GM20000 (cell line): Measurements from ENCODE around the gene TMUB1.

Source experiments
- DNase-seq: peaks from one replicate; pipeline ENCODE4 v3.0.0; 2012; ENCODE audit warnings: low spot score
- TF ChIP-seq, protein P1 (sequence below): IDR thresholded peaks from 2 replicates; pipeline ENCODE4 v1.5.1; 2012; ENCODE audit warnings: mild to moderate bottlenecking, control low read depth; ENCODE audit errors: extremely low read depth, missing control alignments

The TMUB1 gene

DNA sequence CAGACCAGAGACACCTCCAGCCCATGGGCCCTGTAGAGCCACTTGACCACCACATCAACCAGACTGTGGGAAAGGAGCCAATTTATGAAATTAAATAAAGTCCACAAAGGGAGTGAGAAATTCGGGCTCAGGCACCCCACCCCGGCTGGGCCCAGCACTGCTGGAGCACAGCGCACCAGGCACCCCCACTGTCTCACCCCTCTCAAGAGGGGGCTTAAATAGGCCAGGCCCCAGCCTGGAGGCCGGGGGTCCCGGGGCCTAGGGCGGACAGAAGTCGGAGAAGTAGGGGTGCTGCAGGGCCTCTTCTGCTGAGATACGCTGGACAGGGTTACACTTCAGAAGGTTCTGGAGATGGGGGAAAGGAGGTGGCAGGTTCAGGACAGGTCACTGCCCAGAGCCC is 29.5 kb downstream of the TMUB1 start:
- TF ChIP-seq, protein P1, sequence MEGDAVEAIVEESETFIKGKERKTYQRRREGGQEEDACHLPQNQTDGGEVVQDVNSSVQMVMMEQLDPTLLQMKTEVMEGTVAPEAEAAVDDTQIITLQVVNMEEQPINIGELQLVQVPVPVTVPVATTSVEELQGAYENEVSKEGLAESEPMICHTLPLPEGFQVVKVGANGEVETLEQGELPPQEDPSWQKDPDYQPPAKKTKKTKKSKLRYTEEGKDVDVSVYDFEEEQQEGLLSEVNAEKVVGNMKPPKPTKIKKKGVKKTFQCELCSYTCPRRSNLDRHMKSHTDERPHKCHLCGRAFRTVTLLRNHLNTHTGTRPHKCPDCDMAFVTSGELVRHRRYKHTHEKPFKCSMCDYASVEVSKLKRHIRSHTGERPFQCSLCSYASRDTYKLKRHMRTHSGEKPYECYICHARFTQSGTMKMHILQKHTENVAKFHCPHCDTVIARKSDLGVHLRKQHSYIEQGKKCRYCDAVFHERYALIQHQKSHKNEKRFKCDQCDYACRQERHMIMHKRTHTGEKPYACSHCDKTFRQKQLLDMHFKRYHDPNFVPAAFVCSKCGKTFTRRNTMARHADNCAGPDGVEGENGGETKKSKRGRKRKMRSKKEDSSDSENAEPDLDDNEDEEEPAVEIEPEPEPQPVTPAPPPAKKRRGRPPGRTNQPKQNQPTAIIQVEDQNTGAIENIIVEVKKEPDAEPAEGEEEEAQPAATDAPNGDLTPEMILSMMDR = no peak
- no peak for DNase-seq

DNA sequence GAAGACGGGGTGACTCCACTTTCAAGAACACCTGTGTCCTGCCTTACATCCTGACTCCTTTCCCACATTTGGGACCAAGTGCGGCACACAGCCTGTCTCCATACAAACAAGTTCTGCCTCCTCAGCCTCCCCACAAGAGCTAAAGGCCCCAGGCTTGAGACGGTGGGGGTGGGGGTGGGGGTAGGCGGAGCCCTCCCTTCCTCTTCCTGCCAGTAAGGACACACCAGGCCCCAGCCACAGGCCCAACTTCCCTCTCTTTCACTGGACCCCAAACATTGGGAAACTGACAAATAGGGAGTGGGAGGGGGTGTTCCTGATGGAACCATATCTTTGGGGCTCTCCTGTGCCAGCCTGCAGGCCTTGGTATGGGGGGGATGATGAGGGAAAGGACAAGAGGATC is 30.2 kb downstream of the TMUB1 start:
- TF ChIP-seq, protein P1 = no peak

DNA sequence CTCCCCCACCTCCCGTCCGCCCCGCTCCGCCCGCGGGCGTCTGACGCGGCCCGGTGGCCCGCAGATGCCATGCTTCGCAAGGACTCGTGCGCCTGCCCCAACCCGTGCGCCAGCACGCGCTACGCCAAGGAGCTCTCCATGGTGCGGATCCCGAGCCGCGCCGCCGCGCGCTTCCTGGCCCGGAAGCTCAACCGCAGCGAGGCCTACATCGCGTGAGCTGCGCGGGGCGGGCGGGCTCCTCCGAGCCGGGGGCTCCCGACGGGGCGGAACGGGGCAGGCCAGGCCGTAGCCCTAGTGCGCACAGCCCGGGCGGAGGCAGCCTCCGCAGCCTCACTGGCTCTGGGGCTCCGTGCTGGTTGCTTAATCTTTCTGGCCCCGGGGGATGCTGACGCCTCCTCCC is 32.2 kb downstream of the TMUB1 start:
- TF ChIP-seq, protein P1 = no peak
- DNase-seq = no peak

More for the DNA sequence above, 30.2 kb downstream of the TMUB1 start:
- no peak for DNase-seq

DNA sequence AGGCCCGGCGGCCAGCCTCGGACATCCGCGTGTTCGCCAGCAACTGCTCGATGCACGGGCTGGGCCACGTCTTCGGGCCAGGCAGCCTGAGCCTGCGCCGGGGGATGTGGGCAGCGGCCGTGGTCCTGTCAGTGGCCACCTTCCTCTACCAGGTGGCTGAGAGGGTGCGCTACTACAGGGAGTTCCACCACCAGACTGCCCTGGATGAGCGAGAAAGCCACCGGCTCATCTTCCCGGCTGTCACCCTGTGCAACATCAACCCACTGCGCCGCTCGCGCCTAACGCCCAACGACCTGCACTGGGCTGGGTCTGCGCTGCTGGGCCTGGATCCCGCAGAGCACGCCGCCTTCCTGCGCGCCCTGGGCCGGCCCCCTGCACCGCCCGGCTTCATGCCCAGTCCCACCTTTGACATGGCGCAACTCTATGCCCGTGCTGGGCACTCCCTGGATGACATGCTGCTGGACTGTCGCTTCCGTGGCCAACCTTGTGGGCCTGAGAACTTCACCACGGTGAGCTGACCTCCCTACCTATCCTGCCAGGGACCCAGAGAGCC is 34.3 kb downstream of the TMUB1 start:
- DNase-seq = no peak
- TF ChIP-seq, protein P1 = no peak

DNA sequence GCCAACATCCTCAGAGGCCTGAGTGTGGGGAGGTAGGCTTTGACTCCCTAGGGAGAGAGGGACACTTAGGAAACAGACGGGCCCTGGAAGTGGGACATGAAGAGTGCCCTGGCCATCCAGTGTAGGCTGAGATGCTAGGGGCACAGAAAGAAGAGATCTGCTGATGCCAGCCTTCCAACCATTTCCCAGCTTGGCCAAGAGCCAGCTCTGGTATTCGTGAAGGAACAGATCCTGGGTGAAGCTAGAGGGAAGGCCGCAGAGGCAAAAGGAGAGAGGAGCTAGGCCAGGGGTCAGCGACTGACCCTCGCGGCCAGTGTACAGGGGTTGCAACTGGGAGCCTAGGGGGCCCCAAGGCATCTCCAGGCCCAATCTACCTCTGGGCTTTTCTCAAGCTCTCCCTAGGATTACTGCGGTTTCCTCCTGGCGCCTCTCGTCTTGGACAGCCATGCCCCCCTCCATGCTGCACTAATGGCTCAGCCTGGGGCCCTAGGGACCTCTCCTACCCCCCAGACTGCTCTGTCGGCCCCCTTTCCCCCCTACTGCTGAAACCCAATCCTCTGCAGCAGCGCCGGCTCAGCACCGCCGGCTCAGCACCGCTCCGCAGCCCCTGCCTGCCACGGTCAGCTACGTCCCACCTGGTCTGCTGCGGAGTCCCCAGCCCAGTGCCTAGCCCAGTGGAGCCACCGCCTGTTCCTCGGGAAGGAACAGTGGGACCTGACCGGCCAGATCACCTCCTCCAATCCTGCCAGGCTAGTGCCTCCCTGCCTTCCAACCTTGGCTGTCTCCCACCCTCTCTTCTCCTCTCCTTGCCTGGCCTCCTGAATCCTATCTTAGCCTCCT is 35.1 kb downstream of the TMUB1 start, which contains the start of gene ASIC3:
Gene ASIC3 (plus strand): TSS at position 556 of the 840 bp plus-strand sequence. CDS start 355 bp downstream, outside the sequence.
- DNase-seq = no peak
- TF ChIP-seq, protein P1 = no peak

DNA sequence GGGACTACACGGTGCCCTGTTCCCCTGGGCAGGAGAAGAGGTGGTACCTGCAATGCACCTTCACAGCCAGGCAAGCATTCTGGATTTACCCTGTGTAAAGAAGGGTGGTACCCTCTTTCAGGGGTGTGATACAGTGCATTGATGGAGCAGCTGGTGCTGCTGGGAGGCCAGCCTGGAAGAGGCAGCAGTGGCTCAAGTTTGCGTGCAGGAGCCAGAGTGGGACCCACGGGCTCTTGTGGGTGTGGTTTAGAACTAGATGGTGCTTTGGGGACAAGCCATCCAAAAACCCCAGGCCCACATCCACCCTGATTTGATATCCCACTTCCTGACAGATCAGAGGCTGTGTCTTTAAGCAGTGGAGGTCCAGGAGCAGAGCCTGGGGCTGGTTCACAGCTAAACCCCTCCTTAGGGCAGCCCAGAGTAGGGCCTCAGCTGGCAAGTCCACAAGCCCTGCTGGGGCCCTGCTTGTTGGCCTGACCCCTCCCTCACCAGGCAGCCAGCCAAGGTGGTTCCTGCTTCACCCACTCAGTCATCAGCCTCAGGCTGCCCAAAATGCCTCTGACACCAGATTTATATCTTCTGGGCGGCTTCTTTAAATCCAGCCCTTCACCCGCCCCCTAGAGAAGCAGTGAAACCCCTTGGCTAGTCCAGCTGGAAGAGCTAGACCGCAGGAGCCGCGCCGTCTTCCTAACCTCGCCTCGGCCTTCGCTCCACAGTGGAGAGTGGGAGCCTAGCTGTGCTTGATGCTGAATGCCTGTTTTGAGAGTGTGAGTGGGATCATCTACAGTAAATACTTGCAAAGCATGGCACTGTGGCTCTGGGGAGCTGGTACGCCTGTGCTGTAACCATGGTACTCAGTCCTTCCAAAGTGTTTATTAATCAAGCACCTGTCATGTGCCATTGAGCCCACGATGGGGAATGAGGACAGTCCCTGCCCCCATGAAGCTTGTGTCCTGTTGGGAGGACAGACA is 36.4 kb downstream of the TMUB1 start:
- TF ChIP-seq, protein P1 = no peak
- no peak for DNase-seq
